ENCODE data around the gene MBTD1. TPM values are rescaled to one million over a fixed set of nuclear protein-coding genes. Genes with fewer than 3 reads are reported as not detected.
A peak's percentile ranks its signal among the peaks of the same experiment; 100 is the strongest.

Gene MBTD1
- polyA plus RNA-seq, 1 of the 3 experiments (the other 2 are of a cell fraction), result 4.6 TPM

- TF ChIP-seq SIN3A (IDR thresholded peaks at IDR 0.05; ENCODE audit: borderline replicate concordance, low read depth, low read length) (no peak), FOSL2 (IDR thresholded peaks at IDR 0.05; ENCODE audit: borderline replicate concordance, low read depth) (no peak), ELF1 (IDR thresholded peaks at IDR 0.05) (no peak), RXRA (IDR thresholded peaks at IDR 0.05; ENCODE audit: borderline replicate concordance, low read depth) (no peak)
- TF ChIP-seq, protein P1, sequence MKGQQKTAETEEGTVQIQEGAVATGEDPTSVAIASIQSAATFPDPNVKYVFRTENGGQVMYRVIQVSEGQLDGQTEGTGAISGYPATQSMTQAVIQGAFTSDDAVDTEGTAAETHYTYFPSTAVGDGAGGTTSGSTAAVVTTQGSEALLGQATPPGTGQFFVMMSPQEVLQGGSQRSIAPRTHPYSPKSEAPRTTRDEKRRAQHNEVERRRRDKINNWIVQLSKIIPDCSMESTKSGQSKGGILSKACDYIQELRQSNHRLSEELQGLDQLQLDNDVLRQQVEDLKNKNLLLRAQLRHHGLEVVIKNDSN (IDR thresholded peaks at IDR 0.05; ENCODE audit: borderline replicate concordance, low read depth), result no peak
- TF ChIP-seq, protein P2, sequence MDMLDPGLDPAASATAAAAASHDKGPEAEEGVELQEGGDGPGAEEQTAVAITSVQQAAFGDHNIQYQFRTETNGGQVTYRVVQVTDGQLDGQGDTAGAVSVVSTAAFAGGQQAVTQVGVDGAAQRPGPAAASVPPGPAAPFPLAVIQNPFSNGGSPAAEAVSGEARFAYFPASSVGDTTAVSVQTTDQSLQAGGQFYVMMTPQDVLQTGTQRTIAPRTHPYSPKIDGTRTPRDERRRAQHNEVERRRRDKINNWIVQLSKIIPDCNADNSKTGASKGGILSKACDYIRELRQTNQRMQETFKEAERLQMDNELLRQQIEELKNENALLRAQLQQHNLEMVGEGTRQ (IDR thresholded peaks at IDR 0.05; ENCODE audit: borderline replicate concordance, low read depth, low read length), result no peak
- TF ChIP-seq, protein P3, sequence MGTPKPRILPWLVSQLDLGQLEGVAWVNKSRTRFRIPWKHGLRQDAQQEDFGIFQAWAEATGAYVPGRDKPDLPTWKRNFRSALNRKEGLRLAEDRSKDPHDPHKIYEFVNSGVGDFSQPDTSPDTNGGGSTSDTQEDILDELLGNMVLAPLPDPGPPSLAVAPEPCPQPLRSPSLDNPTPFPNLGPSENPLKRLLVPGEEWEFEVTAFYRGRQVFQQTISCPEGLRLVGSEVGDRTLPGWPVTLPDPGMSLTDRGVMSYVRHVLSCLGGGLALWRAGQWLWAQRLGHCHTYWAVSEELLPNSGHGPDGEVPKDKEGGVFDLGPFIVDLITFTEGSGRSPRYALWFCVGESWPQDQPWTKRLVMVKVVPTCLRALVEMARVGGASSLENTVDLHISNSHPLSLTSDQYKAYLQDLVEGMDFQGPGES (IDR thresholded peaks at IDR 0.05; ENCODE audit: low read depth, low read length), result no peak
Observed at GRCh38 chr17:51169340-51169739, 90.5 kb downstream of the MBTD1 start (continued).

- H3K9me3 ChIP-seq, result no peaks in the 10 kb centered on the region
- peak; percentile 95 for DNase-seq
- H3K27me3 ChIP-seq (ENCODE audit: insufficient read depth), result no peaks in the 10 kb centered on the region
- peak overlapping the region; percentile 90 for H3K4me2 ChIP-seq
- 0 out of 2 replicates have a peak, but pooled peaks cover 15% of the 10 kb centered on the region for H4K20me1 ChIP-seq (ENCODE audit: insufficient read depth)
- peaks cover 4 to 11% of the 10 kb centered on the region in 2 experiments; a peak in 3 of 4 replicates for H3K4me1 ChIP-seq (ENCODE audit: control insufficient read depth in 1 of 2, insufficient read depth in 2 of 2, low read depth in 1 of 2, low read length in 1 of 2)
- peak overlapping the region; percentile 64 to 95 for H3K4me3 ChIP-seq (ENCODE audit: low read depth in 2 of 2, low read length in 1 of 2)
- peaks cover 42% of the 10 kb centered on the region for H3F3A ChIP-seq (replicated peaks; ENCODE audit: insufficient read depth)
- 16% methylated on average over 33 of the region's 42 CpGs for WGBS (ENCODE audit: low lambda C conversion rate)
- ChIA-PET POLR2A (interaction anchor here (2.4 kb wide), 1 partner anchor 11 kb away, joined by 9 read pairs; no protein-coding TSS in a partner anchor), CTCF (interaction anchor here (1.0 to 5.7 kb wide), 6 partner anchors 13 to 205 kb away, joined by 3 to 61 read pairs (median 3); partner anchors contain the start of gene NME1)
- H3K79me2 ChIP-seq (ENCODE audit: insufficient read depth), result peaks cover 32% of the 10 kb centered on the region
- H3K9me2 ChIP-seq, result no peaks in the 10 kb centered on the region
- peak overlapping the region; percentile 69 to 75 for H3K27ac ChIP-seq (ENCODE audit: low read depth in 2 of 2, low read length in 1 of 2)
- peak overlapping the region; percentile 89 for H3K9ac ChIP-seq
- peak overlapping the region; percentile 83; the same call in 1 of the 2 replicates for H2AFZ ChIP-seq (ENCODE audit: low read depth)
- peaks cover 36 to 51% of the 10 kb centered on the region in 2 experiments for H3K36me3 ChIP-seq (replicated peaks in 1 of 2; ENCODE audit: control insufficient read depth in 1 of 2, insufficient read depth in 2 of 2, low read length in 1 of 2)
- no peak for TF ChIP-seq JUND (IDR thresholded peaks at IDR 0.05)
- no peak for TF ChIP-seq FOSL2 (IDR thresholded peaks at IDR 0.05; ENCODE audit: borderline replicate concordance, low read depth)
- no peak for TF ChIP-seq NFIC (IDR thresholded peaks at IDR 0.05; ENCODE audit: borderline replicate concordance)
- no peak for TF ChIP-seq RCOR1 (IDR thresholded peaks at IDR 0.05; ENCODE audit: low read length)
- TF ChIP-seq YY1 (IDR thresholded peaks at IDR 0.05; ENCODE audit: low read depth), result no peak
- no peak for TF ChIP-seq RFX5 (IDR thresholded peaks at IDR 0.05; ENCODE audit: low read length)
- TF ChIP-seq TAF1 (IDR thresholded peaks at IDR 0.05; ENCODE audit: borderline replicate concordance, low read depth, low read length), result 0 out of 2 replicates have a peak, but pooled peaks have one; percentile 29
- no peak for TF ChIP-seq GATA2 (CRISPR knock-in tag; IDR thresholded peaks at IDR 0.05)
- peak; percentile 40 for TF ChIP-seq SMC3 (IDR thresholded peaks at IDR 0.05; ENCODE audit: low read depth, low read length)
- TF ChIP-seq GABPA (IDR thresholded peaks at IDR 0.05; ENCODE audit: low read depth), result no peak
- TF ChIP-seq RAD21 (IDR thresholded peaks at IDR 0.05; ENCODE audit: low read length), result peak; percentile 53
- TF ChIP-seq RXRA (IDR thresholded peaks at IDR 0.05; ENCODE audit: borderline replicate concordance, low read depth), result no peak
- TF ChIP-seq EZH2phosphoT487 (IDR thresholded peaks at IDR 0.05; ENCODE audit: borderline replicate concordance, low read depth), result no peak
- TF ChIP-seq CHD2 (IDR thresholded peaks at IDR 0.05; ENCODE audit: low read length, partially characterized antibody), result peak; percentile 17
- TF ChIP-seq, protein P4, sequence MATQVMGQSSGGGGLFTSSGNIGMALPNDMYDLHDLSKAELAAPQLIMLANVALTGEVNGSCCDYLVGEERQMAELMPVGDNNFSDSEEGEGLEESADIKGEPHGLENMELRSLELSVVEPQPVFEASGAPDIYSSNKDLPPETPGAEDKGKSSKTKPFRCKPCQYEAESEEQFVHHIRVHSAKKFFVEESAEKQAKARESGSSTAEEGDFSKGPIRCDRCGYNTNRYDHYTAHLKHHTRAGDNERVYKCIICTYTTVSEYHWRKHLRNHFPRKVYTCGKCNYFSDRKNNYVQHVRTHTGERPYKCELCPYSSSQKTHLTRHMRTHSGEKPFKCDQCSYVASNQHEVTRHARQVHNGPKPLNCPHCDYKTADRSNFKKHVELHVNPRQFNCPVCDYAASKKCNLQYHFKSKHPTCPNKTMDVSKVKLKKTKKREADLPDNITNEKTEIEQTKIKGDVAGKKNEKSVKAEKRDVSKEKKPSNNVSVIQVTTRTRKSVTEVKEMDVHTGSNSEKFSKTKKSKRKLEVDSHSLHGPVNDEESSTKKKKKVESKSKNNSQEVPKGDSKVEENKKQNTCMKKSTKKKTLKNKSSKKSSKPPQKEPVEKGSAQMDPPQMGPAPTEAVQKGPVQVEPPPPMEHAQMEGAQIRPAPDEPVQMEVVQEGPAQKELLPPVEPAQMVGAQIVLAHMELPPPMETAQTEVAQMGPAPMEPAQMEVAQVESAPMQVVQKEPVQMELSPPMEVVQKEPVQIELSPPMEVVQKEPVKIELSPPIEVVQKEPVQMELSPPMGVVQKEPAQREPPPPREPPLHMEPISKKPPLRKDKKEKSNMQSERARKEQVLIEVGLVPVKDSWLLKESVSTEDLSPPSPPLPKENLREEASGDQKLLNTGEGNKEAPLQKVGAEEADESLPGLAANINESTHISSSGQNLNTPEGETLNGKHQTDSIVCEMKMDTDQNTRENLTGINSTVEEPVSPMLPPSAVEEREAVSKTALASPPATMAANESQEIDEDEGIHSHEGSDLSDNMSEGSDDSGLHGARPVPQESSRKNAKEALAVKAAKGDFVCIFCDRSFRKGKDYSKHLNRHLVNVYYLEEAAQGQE (IDR thresholded peaks at IDR 0.05; ENCODE audit: low read depth, low read length), result 0 out of 2 replicates have a peak, but pooled peaks have one; percentile 26
- TF ChIP-seq EP300 (IDR thresholded peaks at IDR 0.05; ENCODE audit: borderline replicate concordance in 1 of 2, low read depth in 1 of 2, low read length in 1 of 2), result no peak
- TF ChIP-seq POLR2AphosphoS5 (IDR thresholded peaks at IDR 0.05; ENCODE audit: low read depth, low read length), result no peak
- no peak for TF ChIP-seq TEAD4 (IDR thresholded peaks at IDR 0.05; ENCODE audit: borderline replicate concordance, insufficient read depth)
Observed at GRCh38 chr17:51166987-51167931, 92.6 kb downstream of the MBTD1 start.

Measured in SK-N-SH (cell line).